ENCODE results near the gene CAPN1.

Gene CAPN1

GRCh38 chr11:65204646-65205601, 23.2 kb downstream of the CAPN1 start:
- DNase-seq: no peak

- DNase-seq: no peak
Observed at GRCh38 chr11:65205602-65205967, 23.9 kb downstream of the CAPN1 start.

DNA sequence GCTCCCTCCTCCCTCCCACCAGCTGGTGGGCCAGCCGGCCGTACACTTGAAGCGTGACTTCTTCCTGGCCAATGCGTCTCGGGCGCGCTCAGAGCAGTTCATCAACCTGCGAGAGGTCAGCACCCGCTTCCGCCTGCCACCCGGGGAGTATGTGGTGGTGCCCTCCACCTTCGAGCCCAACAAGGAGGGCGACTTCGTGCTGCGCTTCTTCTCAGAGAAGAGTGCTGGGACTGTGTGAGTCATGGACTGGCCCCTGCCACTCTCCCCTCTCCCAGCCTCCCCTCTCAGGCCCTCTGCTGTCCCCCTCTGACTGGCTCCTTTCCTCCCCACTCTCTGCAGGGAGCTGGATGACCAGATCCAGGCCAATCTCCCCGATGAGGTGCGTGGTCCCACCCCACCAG, 24.7 kb downstream of the CAPN1 start:
- no peak for DNase-seq

- no peak for DNase-seq
Observed at GRCh38 chr11:65206901-65207300, 25.2 kb downstream of the CAPN1 start.

DNA sequence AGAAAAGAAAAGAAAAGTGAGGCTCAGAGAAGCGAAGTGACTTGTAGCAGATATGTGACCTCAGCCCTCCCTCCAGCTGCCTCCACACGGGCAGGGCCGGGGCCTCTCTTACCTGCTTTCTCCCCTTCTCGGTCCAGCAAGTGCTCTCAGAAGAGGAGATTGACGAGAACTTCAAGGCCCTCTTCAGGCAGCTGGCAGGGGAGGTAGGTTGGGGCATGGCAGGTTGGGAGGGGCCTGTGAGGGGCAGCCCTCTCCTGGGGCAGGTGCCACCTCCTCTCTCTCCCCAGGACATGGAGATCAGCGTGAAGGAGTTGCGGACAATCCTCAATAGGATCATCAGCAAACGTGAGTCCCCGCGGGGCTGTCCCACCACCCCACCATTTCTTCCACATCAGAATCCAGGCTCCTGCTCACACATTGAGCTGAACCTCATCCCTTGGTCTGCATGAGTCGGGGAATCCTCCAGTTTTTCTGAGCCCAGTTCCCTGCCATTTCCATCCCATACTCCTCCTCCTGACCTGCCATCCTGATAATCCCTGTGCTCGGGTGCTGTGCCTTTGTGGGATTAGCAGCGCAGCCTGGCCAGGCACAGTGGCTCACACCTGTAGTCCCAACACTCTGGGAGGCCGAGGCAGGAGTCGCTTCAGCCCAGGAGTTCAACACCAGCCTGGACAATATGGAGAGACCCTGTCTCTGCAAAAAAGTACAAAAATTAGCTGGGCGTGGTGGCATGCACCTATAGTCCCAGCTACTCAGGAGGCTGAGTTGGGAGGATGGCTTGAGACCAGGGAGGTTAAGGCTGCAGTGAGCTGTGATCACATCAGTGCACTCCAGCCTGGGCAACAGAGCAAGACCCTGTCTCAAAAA, 26.4 kb downstream of the CAPN1 start:
- DNase-seq: no peak

GRCh38 chr11:65208785-65209710, 27.3 kb downstream of the CAPN1 start:
- no peak for DNase-seq

DNA sequence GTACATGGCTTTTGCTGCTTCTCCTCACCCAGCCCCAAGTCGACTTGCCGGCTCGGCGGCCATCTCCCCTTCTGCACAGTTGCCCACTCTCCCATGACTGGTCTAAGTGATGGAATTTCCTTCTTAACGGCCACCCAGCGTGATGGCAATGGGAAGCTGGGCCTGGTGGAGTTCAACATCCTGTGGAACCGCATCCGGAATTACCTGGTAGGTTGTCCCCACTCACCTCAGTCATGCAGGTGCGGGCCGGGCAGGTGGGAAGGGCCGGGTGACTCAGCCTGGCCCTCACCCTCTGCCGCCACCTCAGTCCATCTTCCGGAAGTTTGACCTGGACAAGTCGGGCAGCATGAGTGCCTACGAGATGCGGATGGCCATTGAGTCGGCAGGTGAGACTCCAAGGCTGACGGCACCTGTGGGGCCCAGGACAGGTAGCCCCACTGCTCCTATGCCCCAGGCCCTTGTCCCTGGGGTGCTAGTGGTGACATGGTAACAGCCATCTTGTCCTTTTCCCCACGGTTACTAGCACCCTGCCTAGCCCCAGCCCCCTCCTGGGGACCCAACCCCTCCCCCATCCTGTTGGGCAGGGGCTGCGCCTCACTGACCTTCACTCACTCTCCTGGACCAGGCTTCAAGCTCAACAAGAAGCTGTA, 28.1 kb downstream of the CAPN1 start:
- DNase-seq: no peak

DNA sequence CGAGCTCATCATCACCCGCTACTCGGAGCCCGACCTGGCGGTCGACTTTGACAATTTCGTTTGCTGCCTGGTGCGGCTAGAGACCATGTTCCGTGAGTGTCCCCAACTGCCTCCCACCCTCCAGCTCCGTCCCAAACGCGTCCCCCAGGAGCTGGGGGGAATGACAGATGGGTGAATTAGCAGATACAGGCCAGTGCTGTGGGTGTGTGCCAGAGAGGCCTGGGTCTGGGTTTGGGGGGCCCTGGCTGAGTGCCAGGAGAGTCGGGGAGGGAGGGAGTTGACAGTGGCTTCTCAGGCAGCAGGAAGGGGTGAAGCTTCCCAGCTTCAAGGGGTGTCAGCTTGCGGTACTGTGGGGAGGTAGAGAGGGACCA, 28.6 kb downstream of the CAPN1 start:
- no peak for DNase-seq

GRCh38 chr11:65210748-65211147, 29.0 kb downstream of the CAPN1 start:
- no peak for DNase-seq

GRCh38 chr11:65211293-65212105, 29.8 kb downstream of the CAPN1 start:
- no peak for DNase-seq

DNA sequence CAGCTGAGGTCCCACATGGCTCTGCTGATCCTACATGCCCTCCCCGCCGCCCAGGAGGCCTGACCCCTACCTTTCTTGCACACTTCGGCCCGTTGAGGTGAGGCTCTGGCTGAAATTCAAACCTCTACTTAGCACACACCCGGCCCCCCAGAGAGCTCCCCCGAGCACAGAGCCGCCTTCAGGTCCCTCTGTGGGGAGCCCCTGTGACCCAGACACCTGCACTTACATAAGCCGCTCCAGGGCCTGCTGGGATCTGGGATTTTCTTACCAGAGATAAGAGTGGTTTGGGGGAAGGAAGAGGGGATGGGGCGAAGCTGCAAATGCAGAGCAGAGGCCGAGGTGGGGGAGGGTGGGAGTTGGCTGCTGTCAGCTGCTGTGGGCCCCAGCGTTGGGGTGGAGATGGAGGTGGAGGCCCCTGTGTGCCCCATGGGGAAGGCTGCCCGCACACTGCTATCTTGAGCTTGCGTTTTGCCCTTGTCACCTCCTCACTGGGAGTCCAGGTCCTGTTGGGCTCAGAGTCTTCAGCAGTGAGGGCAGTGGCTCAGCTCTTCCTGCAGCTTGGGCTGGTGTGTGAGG, 30.6 kb downstream of the CAPN1 start:
- no peak for DNase-seq

GRCh38 chr11:65213322-65214211, 31.8 kb downstream of the CAPN1 start:
- no peak for DNase-seq

GRCh38 chr11:65214212-65214845, 32.6 kb downstream of the CAPN1 start:
- no peak for DNase-seq

DNA sequence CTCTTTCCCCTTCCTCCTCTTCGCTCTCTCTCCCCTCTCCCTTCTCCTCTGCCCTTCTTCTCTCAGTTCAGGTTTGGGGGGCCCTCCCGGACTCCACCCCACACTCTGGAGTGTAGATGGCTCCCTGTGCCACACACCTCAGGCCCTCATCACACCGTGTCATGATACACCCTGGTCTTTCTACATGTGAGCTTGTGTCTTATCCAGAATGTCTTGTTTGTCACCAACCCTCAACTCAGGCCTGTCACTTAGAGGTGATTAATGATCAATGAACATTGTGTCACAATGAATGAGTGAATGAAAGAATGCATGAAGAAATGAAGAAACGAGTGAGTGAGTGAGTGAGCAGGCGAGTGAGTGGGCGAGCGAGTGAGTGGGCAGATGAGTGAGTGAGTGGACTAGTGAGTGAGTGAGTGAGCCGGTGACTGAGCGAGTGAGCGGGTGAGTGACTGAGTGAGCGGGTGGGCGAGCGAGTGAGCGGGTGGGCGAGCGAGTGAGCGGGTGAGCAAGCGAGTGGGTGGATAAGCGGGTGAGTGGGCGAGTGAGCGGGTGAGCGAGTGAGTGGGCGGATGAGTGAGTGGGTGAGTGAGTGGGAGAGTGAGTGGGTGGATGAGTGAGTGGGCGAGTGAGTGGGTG, 33.8 kb downstream of the CAPN1 start:
- DNase-seq: no peak

DNA sequence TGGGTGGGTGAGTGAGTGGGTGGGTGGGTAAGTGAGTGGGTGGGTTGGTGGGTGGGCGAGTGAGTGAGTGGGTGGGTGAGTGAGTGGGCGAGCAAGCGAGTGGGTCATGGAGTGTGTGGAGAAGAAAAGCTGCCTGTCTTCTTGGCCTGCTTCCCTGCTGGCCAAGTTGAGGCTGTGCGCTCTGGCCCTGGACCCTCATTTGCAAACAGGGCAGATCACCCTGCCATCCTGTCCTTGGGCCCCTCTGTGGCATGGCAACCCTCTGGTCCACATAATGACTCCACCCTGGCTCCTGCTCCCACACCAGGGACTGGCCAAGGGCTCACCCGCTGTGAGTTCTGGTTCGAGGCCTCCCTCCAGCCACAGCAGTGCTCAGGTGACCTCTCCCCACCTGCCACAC, 35.1 kb downstream of the CAPN1 start:
- no peak for DNase-seq

GRCh38 chr11:65217441-65218423, 36.0 kb downstream of the CAPN1 start:
- DNase-seq: no peak

- DNase-seq: no peak
Observed at GRCh38 chr11:65218446-65218845, 36.7 kb downstream of the CAPN1 start.

- no peak for DNase-seq
Observed at GRCh38 chr11:65219930-65220213, 38.1 kb downstream of the CAPN1 start.
